ENCODE results near the gene E4F1. TPM values are rescaled to one million over a fixed set of nuclear protein-coding genes. Genes with fewer than 3 reads are reported as not detected.

The E4F1 gene
- total RNA-seq, 1 donor from 2014 or later = 28.6 TPM

DNA sequence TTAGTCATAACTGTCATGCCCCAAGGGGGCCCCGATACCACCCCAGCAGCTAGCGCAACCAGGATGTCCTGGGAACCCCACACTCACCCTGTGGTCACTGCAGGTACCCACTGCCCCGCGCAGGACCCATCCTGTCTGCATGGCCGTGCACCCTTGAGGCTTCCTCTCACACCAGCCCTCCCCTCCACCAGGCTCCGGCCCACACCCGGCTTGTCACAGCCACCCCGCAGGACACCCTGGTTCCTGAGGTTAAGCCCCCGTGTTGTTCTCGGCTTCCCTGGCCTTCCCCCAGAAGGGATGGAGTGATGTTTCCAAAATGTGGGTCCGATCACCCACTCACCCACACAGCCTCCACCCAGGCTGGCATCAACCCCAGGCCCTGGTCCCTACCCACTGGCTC, 20.4 kb downstream of the E4F1 start:
- peaks cover 5% of the 10 kb centered on the region for H3K36me3 ChIP-seq (ENCODE audit: control insufficient read depth, insufficient read depth, low read length)
- no peak overlapping the region for H3K4me3 ChIP-seq (ENCODE audit: low read depth, low read length)
- TF ChIP-seq, protein P1, sequence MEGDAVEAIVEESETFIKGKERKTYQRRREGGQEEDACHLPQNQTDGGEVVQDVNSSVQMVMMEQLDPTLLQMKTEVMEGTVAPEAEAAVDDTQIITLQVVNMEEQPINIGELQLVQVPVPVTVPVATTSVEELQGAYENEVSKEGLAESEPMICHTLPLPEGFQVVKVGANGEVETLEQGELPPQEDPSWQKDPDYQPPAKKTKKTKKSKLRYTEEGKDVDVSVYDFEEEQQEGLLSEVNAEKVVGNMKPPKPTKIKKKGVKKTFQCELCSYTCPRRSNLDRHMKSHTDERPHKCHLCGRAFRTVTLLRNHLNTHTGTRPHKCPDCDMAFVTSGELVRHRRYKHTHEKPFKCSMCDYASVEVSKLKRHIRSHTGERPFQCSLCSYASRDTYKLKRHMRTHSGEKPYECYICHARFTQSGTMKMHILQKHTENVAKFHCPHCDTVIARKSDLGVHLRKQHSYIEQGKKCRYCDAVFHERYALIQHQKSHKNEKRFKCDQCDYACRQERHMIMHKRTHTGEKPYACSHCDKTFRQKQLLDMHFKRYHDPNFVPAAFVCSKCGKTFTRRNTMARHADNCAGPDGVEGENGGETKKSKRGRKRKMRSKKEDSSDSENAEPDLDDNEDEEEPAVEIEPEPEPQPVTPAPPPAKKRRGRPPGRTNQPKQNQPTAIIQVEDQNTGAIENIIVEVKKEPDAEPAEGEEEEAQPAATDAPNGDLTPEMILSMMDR (IDR thresholded peaks at IDR 0.05; ENCODE audit: insufficient read depth, low read length, poor library complexity, severe bottlenecking) = no peak
- no peak for DNase-seq (ENCODE audit: low read depth)
- H3K27me3 ChIP-seq (ENCODE audit: control insufficient read depth, insufficient read depth, low read length) = no peaks in the 10 kb centered on the region

DNA sequence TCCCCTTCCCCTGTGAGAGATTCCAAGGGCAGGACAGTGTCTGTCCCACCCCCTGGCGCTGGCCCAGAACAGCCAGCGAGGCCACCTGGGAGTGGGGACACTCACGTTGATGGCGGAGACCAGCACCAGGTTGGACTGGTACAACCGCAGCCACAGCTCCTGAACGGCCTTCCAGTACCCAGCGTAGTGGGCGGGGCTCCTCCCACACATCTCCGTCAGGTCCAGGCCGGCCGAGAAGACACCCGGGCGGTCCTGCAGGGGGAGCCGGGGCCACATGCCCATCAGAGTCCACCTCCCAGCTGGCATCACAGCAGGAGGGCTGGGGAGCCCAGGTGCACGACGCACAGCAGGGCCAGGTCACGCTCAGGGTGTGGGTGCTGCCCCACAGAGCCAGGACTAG, 20.9 kb downstream of the E4F1 start:
- Histone ChIP-seq H3K4me3 (ENCODE audit: low read depth, low read length) (no peak overlapping the region), H3K27me3 (ENCODE audit: control insufficient read depth, insufficient read depth, low read length) (no peaks in the 10 kb centered on the region), H3K36me3 (ENCODE audit: control insufficient read depth, insufficient read depth, low read length) (peaks cover 5% of the 10 kb centered on the region)
- no peak for DNase-seq (ENCODE audit: low read depth)
- TF ChIP-seq, protein P1 (IDR thresholded peaks at IDR 0.05; ENCODE audit: insufficient read depth, low read length, poor library complexity, severe bottlenecking) = no peak

DNA sequence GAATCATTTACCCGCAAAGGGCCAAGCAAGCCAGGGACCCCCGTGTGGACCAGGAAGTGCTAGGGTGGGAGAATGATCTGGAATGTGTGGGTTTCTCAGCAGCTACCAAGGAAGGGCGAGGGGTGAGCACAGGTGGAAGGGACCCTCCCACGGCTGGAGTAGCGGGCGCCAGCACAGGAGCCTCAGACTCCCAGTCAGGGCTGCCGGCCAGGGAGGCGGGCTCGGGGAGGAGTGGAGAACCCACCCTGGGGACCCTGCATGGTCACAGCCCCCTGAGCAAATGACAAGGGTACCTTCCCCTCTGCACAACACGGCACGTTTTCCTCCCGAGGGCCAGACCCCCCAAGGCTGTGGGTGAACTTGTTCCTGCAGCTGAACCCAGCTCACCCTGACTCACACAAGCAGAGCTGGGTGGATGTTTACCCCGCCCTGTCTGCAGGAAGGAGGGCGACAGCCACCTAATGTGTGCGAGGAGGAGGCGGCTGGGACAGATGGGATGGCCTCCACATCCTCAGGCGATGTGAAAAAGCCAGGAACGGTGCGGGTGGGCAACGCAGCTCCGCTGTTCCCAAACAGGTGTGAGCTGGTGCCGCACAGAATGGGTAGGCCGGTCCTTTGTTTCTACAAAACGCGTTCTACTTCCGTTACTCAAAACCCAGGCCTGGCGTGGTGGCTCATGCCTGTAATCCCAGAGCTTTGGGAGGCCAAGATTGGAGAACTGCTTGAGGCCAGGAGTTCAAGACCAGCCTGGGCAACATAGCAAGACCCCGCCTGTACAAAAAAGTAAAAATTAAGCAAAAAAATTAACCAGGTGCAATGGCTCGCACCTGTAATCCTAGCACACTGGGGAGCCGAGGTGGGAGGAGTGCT, 21.8 kb downstream of the E4F1 start:
- DNase-seq (ENCODE audit: low read depth) = no peak
- Histone ChIP-seq H3K36me3 (ENCODE audit: control insufficient read depth, insufficient read depth, low read length) (peaks cover 5% of the 10 kb centered on the region), H3K27me3 (ENCODE audit: control insufficient read depth, insufficient read depth, low read length) (no peaks in the 10 kb centered on the region), H3K4me3 (ENCODE audit: low read depth, low read length) (no peak overlapping the region)
- TF ChIP-seq, protein P1 (IDR thresholded peaks at IDR 0.05; ENCODE audit: insufficient read depth, low read length, poor library complexity, severe bottlenecking) = no peak

DNA sequence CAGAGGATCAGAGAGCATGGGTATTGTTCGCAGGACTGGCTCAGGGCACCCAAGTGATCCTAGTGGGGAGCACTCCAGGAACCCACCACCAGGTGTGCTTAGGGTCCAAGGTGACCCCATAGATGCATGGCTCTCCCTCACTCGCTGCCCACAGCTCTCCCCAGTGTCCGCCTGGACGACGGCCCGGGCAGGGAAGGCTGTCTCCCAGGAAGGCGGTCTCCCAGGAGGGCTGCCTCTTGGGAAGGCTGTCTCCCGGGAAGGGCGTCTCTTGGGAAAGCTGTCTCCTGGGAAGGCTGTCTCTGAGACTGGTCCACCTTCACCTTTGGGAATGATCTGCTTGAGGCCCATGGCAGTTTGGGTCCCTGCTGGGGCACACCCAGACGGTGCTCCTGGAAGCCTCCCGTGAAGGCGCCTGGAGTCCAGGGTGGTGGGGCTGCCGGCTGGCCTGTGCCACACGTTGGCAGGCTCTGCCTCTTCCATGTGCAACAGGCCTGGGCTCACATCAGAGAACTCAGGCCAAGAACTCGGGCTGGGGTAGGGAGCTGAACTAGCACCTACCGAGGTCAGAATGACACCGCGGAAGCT, 23.0 kb downstream of the E4F1 start:
- no peak overlapping the region for H3K4me3 ChIP-seq (ENCODE audit: low read depth, low read length)
- H3K36me3 ChIP-seq (ENCODE audit: control insufficient read depth, insufficient read depth, low read length) = peaks cover 5% of the 10 kb centered on the region
- DNase-seq (ENCODE audit: low read depth) = no peak
- H3K27me3 ChIP-seq (ENCODE audit: control insufficient read depth, insufficient read depth, low read length) = no peaks in the 10 kb centered on the region
- TF ChIP-seq, protein P1 (IDR thresholded peaks at IDR 0.05; ENCODE audit: insufficient read depth, low read length, poor library complexity, severe bottlenecking) = no peak

DNA sequence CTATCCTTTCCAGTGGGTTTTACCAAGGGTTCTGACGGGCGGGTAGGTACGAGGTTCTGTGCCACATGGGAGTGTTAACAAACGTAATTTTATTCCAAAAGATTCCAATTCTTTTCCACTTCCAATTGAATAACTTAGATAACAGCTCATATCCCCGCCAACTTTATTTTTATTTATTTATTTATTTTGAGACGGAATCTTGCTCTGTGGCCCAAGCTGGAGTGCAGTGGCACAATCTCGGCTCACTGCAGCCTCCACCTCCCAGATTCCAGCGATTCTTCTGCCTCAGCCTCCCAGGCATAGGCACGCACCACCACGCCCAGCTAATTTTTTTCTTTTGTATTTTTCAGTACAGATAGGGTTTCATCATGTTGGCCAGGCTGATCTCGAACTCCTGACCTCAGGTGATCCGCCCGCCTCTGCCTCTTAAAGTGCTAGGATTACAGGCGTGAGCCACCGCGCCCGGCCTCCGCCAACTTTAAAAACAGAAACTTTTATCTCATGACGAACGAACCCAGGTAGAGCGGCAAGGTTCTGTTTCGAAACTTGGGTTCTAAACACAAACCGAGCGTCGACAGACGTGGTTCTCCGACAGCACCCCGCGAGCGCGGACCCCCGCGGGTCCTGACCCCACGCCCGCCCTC, 27.4 kb downstream of the E4F1 start:
- DNase-seq (ENCODE audit: low read depth) = no peak
- TF ChIP-seq, protein P1 (IDR thresholded peaks at IDR 0.05; ENCODE audit: insufficient read depth, low read length, poor library complexity, severe bottlenecking) = no peak
- no peaks in the 10 kb centered on the region for H3K27me3 ChIP-seq (ENCODE audit: control insufficient read depth, insufficient read depth, low read length)
- peak overlapping the region; percentile 52 for H3K4me3 ChIP-seq (ENCODE audit: low read depth, low read length)
- no peaks in the 10 kb centered on the region for H3K36me3 ChIP-seq (ENCODE audit: control insufficient read depth, insufficient read depth, low read length)
